A549 (cell line): ENCODE results near the gene CACFD1.

ENCODE experiments used
- CTCF ChIP-seq: fragments of >200 bp; sonication (Bioruptor Twin); formaldehyde crosslinking; IDR thresholded peaks from 3 replicates; pipeline ENCODE4 v1.5.1; 2016
- HES2 ChIP-seq: fragments of >200 bp; sonication (Bioruptor Twin); formaldehyde crosslinking; IDR thresholded peaks from 2 replicates; pipeline ENCODE4 v1.6.1; 2016
- JUNB ChIP-seq: fragments of >200 bp; sonication (Bioruptor Twin); formaldehyde crosslinking; IDR thresholded peaks from 2 replicates; pipeline ENCODE4 v1.6.1; 2016
- RFX5 ChIP-seq: fragments of 450-650 bp; IDR thresholded peaks from 2 replicates; pipeline ENCODE4 v1.7.1; 2014; ENCODE audit warnings: antibody characterized with exemption, mild to moderate bottlenecking, moderate library complexity
- SREBF2 ChIP-seq: fragments of 450-650 bp; IDR thresholded peaks from 2 replicates; pipeline ENCODE4 v1.6.1; 2014; ENCODE audit warnings: mild to moderate bottlenecking, moderate library complexity

- TF ChIP-seq HES2 (no peak), SREBF2 (no peak), CTCF (no peak), JUNB (no peak), RFX5 (no peak)
Measured at GRCh38 chr9:133468374-133468773, 8.6 kb downstream of the CACFD1 start.
